K562 (cell line): ENCODE data around the gene NCAPG2. TPM values are rescaled to one million over a fixed set of nuclear protein-coding genes. Genes with fewer than 3 reads are reported as not detected.

Source experiments
- ARID2 ChIP-seq: fragments of 450-650 bp; IDR thresholded peaks from 2 replicates; pipeline ENCODE4 v1.6.1; 2017; ENCODE audit warnings: antibody characterized with exemption, mild to moderate bottlenecking
- ARID3B ChIP-seq: fragments of 250-450 bp; sonication (Bioruptor Pico); IDR thresholded peaks from 2 replicates; pipeline ENCODE4 v1.4.0; 2020; ENCODE audit warnings: borderline replicate concordance
- CAMTA2 ChIP-seq: fragments of 250-450 bp; sonication (Bioruptor Pico); conservative IDR thresholded peaks from 2 replicates; pipeline ENCODE4 v1.5.1; 2022
- CBFA2T2 ChIP-seq: fragments of 450-650 bp; conservative IDR thresholded peaks from 2 replicates; pipeline ENCODE4 v1.6.1; 2017; ENCODE audit warnings: mild to moderate bottlenecking
- CBFA2T3 ChIP-seq: fragments of 450-650 bp; IDR thresholded peaks from 2 replicates; pipeline ENCODE4 v1.6.1; 2017
- CGGBP1 ChIP-seq: fragments of 250-450 bp; sonication (Bioruptor Pico); IDR thresholded peaks from 2 replicates; pipeline ENCODE4 v1.9.0; 2021; ENCODE audit warnings: mild to moderate bottlenecking
- CLOCK ChIP-seq: fragments of 250-450 bp; sonication (Bioruptor Pico); IDR thresholded peaks from 2 replicates; pipeline ENCODE4 v1.4.0; 2020; ENCODE audit warnings: mild to moderate bottlenecking, moderate library complexity, borderline replicate concordance
- EHMT2 ChIP-seq: fragments of 450-650 bp; IDR thresholded peaks from 2 replicates; pipeline ENCODE4 v1.6.1; 2018; ENCODE audit warnings: antibody characterized with exemption
- EWSR1 ChIP-seq: fragments of 450-650 bp; IDR thresholded peaks from 2 replicates; pipeline ENCODE4 v1.6.1; 2018; ENCODE audit warnings: borderline replicate concordance, mild to moderate bottlenecking, low read depth, moderate library complexity; ENCODE audit not compliant: partially characterized antibody
- FOS ChIP-seq: IDR thresholded peaks from 3 replicates; pipeline ENCODE4 v1.6.1; 2011; ENCODE audit not compliant: insufficient read length; ENCODE audit errors: extremely low read depth
- FOXP1 ChIP-seq: sonication (generic); formaldehyde crosslinking; IDR thresholded peaks from 2 replicates; pipeline ENCODE4 v1.8.0; 2022; ENCODE audit warnings: mild to moderate bottlenecking, missing genetic modification reagents
- HCFC1 ChIP-seq: IDR thresholded peaks from 2 replicates; pipeline ENCODE4 v1.6.1; 2012; ENCODE audit warnings: low read depth, low read length, improper control_type of control experiment
- HDAC3 ChIP-seq: fragments of 450-650 bp; IDR thresholded peaks from 2 replicates; pipeline ENCODE4 v1.6.1; 2018; ENCODE audit warnings: borderline replicate concordance, mild to moderate bottlenecking, moderate library complexity; ENCODE audit not compliant: partially characterized antibody
- HMG20A ChIP-seq: fragments of 450-650 bp; formaldehyde crosslinking; conservative IDR thresholded peaks from 2 replicates; pipeline ENCODE4 v1.4.0; 2020; ENCODE audit warnings: mild to moderate bottlenecking, mixed read lengths
- HMG20B ChIP-seq: fragments of 250-450 bp; sonication (Bioruptor Pico); IDR thresholded peaks from 2 replicates; pipeline ENCODE4 v1.5.0; 2021; ENCODE audit warnings: mild to moderate bottlenecking
- HNRNPL ChIP-seq: fragments of 200-400 bp; formaldehyde crosslinking; IDR thresholded peaks from 2 replicates; pipeline ENCODE4 v1.6.1; 2017; ENCODE audit warnings: low read depth, mild to moderate bottlenecking, low read length
- L3MBTL2 ChIP-seq: fragments of 450-650 bp; IDR thresholded peaks from 2 replicates; pipeline ENCODE4 v1.6.1; 2016; ENCODE audit warnings: mild to moderate bottlenecking, moderate library complexity
- LEF1 ChIP-seq: fragments of 450-650 bp; IDR thresholded peaks from 2 replicates; pipeline ENCODE4 v1.6.1; 2016; ENCODE audit warnings: mild to moderate bottlenecking
- MEF2D ChIP-seq: conservative IDR thresholded peaks from 2 replicates; pipeline ENCODE4 v1.6.1; 2016; ENCODE audit warnings: low read depth, missing genetic modification characterization, missing compliant biosample characterization
- SIRT6 ChIP-seq: IDR thresholded peaks from one replicate; pipeline ENCODE4 v1.6.1; 2012; ENCODE audit warnings: low read depth, mild to moderate bottlenecking, control low read depth, inconsistent platforms, low read length, moderate library complexity
- SMC3 ChIP-seq: conservative IDR thresholded peaks from 2 replicates; pipeline ENCODE4 v1.6.1; 2011; ENCODE audit warnings: low read depth, low read length, improper control_type of control experiment; ENCODE audit not compliant: insufficient read depth
- TOE1 ChIP-seq, 2 experiments: fragments of 450-650 bp in 1 of 2; sonication (generic) in 1 of 2; formaldehyde crosslinking in 1 of 2; IDR thresholded peaks; 2 replicates each; pipeline versions ENCODE4 v1.7.1 to v1.8.0; 2016 to 2022; ENCODE audit warnings: borderline replicate concordance in 2 of 2, mild to moderate bottlenecking in 2 of 2, antibody characterized with exemption in 1 of 2, inconsistent platforms in 1 of 2, low read depth in 1 of 2, missing genetic modification reagents in 1 of 2, moderate library complexity in 1 of 2
- USF2 ChIP-seq: sonication (generic); formaldehyde crosslinking; IDR thresholded peaks from 2 replicates; pipeline ENCODE4 v1.5.0; 2020; ENCODE audit warnings: missing genetic modification reagents
- ZEB2 ChIP-seq: fragments of 450-650 bp; IDR thresholded peaks from 2 replicates; pipeline ENCODE4 v1.6.1; 2016
- ZNF232 ChIP-seq: sonication (generic); formaldehyde crosslinking; IDR thresholded peaks from 2 replicates; pipeline ENCODE4 v1.8.0; 2022; ENCODE audit warnings: mild to moderate bottlenecking, missing genetic modification reagents
- polyA plus RNA-seq, 8 experiments: library from polyadenylated mRNA; depleted of rRNA in 4 of 8; stranded (reverse) in 5 of 8; unstranded in 3 of 8; fragments of >200 nt; fragmentation: Nextera tagmentation in 2 of 8; fragmentation: Illumina TruSeq in 1 of 8; extraction: Ambion mirVana in 2 of 8; extraction: Trizol in 1 of 8; gene quantifications; 2 replicates each; pipeline versions ENCODE4 v1.2.1 to v1.2.3, GENCODE V29; 2011 to 2014; ENCODE audit warnings: inconsistent platforms in 1 of 8, missing spikeins in 1 of 8
- total RNA-seq, 7 experiments: library from RNA; depleted of rRNA in 6 of 7; stranded (reverse); fragments of >200 nt in 6 of 7; fragmentation: Illumina TruSeq in 2 of 7; extraction: Trizol in 2 of 7; gene quantifications; 2 replicates each; pipeline versions ENCODE4 v1.2.1 to v1.2.3, GENCODE V29; 2011 to 2021; ENCODE audit warnings: low replicate concordance in 1 of 7

NCAPG2 gene
- total and polyA plus RNA-seq, 9 of the 15 experiments (the other 6 are each of a cell fraction or from before 2014, with no cell fraction given): 21.5 to 127 (median 86.1) TPM

GRCh38 chr7:158704524-158705233 is at the start of gene NCAPG2 (continued):
- peak; percentile 58; the same call in 1 of the 2 replicates for TF ChIP-seq CGGBP1 (CRISPR knock-in tag)
- no peak for TF ChIP-seq ZNF232 (CRISPR knock-in tag)
- no peak for TF ChIP-seq FOS
- TF ChIP-seq ZEB2: no peak; the same call in 1 of the 2 replicates
- TF ChIP-seq CAMTA2 (CRISPR knock-in tag): no peak
- peak; percentile 63; the same call in 1 of the 2 replicates for TF ChIP-seq ARID2
- TF ChIP-seq HNRNPL: peak; percentile 100
- TF ChIP-seq USF2 (CRISPR knock-in tag): peak; percentile 7; the same call in 1 of the 2 replicates
- TF ChIP-seq CBFA2T2: no peak
- no peak for TF ChIP-seq ARID3B (CRISPR knock-in tag)
- no peak for TF ChIP-seq FOXP1 (CRISPR knock-in tag)
- TF ChIP-seq EHMT2: no peak
- no peak for TF ChIP-seq SIRT6
- TF ChIP-seq MEF2D (tag): no peak
- TF ChIP-seq TOE1 (IDR thresholded peaks at IDR 0.05; ENCODE audit: borderline replicate concordance): 0 out of 2 replicates have a peak, but pooled peaks have one; percentile 46
- 0 out of 2 replicates have a peak, but pooled peaks have one; percentile 42 for TF ChIP-seq TOE1 (CRISPR knock-in tag; IDR thresholded peaks at IDR 0.05; ENCODE audit: borderline replicate concordance, low read depth)
- TF ChIP-seq CLOCK (CRISPR knock-in tag): no peak
- TF ChIP-seq HDAC3: no peak
- no peak for TF ChIP-seq EWSR1
- no peak for TF ChIP-seq HMG20A (CRISPR knock-in tag)
- peak; percentile 94 for TF ChIP-seq L3MBTL2
- TF ChIP-seq LEF1: no peak
- 0 out of 2 replicates have a peak, but pooled peaks have one; percentile 27 for TF ChIP-seq CBFA2T3
- TF ChIP-seq HCFC1: no peak
- TF ChIP-seq HMG20B: no peak
- TF ChIP-seq SMC3: no peak; the same call in 1 of the 2 replicates
